Muscle layer of colon (tissue), 2 donors: Measurements from ENCODE around the gene MYD88.
"Not testable (repeated sequence)": the region's sequence is repeated elsewhere in the genome, so short reads cannot be mapped to it uniquely, and the experiment has no call there.

Source experiments
- H3K27ac ChIP-seq: one replicate; pipeline ENCODE4 v1.7.0; 2013; ENCODE audit warnings: low read depth, mild to moderate bottlenecking, low read length, moderate library complexity
- H3K27me3 ChIP-seq, 2 donors: one replicate each; pipeline ENCODE4 v1.7.0; 2013; ENCODE audit warnings: low read length in 2 of 2, mild to moderate bottlenecking in 2 of 2; ENCODE audit not compliant: insufficient read depth in 2 of 2, control insufficient read depth in 1 of 2
- H3K36me3 ChIP-seq: one replicate; pipeline ENCODE4 v1.7.0; 2013; ENCODE audit warnings: mild to moderate bottlenecking, low read length; ENCODE audit not compliant: insufficient read depth
- H3K4me1 ChIP-seq: one replicate; pipeline ENCODE4 v1.7.0; 2013; ENCODE audit warnings: mild to moderate bottlenecking, low read length; ENCODE audit not compliant: insufficient read depth
- H3K4me3 ChIP-seq, 2 donors: one replicate each; pipeline ENCODE4 v1.7.0; 2013; ENCODE audit warnings: low read length in 2 of 2, low read depth in 1 of 2, mild to moderate bottlenecking in 1 of 2, moderate library complexity in 1 of 2
- H3K9ac ChIP-seq: one replicate; pipeline ENCODE4 v1.7.0; 2013; ENCODE audit warnings: low read length
- H3K9me3 ChIP-seq: one replicate; pipeline ENCODE4 v1.7.0; 2013; ENCODE audit warnings: mild to moderate bottlenecking, low read length
- donor health status: abdominal sarcoma.
- donor health status: Adenocarcinoma of cecum.

MYD88 gene

DNA sequence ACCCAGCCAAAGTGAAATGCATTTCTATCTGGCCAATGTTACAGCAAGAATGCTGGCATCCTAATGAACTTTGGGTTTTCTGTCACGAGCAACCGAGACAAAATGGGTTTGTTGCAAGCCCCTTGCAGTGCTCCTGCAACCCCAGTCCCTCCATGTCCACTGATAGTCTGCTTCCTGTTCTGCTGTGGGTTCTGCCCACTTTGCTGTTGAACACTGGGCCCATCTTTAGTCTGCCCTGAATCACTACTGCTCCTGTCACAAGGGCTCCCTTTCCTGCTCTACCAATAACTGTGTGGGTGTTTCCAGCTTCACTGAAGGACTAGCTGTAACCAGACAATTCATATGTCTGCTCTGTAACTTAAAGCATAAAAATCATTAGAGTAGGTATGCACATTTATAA lies 14.1 kb downstream of the MYD88 start:
- Histone ChIP-seq H3K4me1 (no peaks in the 10 kb centered on the region), H3K9me3 (no peaks in the 10 kb centered on the region), H3K4me3 (no peak overlapping the region), H3K27me3 (no peaks in the 10 kb centered on the region), H3K36me3 (no peaks in the 10 kb centered on the region), H3K9ac (no peak overlapping the region), H3K27ac (no peak overlapping the region)

DNA sequence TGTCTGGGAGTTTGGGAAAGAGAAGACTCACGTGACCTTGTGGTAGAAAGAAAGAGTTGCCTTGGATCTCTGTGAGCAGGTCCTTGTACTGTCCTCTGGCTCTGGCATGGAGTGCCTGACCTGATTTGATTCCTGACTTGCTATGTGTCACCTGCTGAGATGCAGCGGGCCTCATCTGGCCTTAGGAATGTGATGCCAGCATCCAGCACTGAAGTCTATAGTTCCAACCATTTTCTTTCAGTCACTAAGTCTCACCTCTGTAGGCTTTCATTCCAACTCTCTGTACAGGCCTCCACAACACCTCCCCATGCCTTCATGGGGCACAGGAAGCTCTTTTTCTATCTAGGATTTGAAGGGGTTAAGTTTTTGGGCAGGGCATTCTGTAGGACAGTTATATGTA lies 14.8 kb downstream of the MYD88 start:
- Histone ChIP-seq H3K4me1 (no peaks in the 10 kb centered on the region), H3K27ac (no peak overlapping the region), H3K9ac (no peak overlapping the region), H3K36me3 (no peaks in the 10 kb centered on the region), H3K4me3 (no peak overlapping the region), H3K27me3 (no peaks in the 10 kb centered on the region), H3K9me3 (no peaks in the 10 kb centered on the region)

GRCh38 chr3:38154033-38154494 lies 15.6 kb downstream of the MYD88 start:
- Histone ChIP-seq H3K9me3 (no peaks in the 10 kb centered on the region), H3K27ac (no peak overlapping the region), H3K27me3 (no peaks in the 10 kb centered on the region), H3K36me3 (no peaks in the 10 kb centered on the region), H3K4me3 (no peak overlapping the region), H3K9ac (no peak overlapping the region), H3K4me1 (no peaks in the 10 kb centered on the region)

DNA sequence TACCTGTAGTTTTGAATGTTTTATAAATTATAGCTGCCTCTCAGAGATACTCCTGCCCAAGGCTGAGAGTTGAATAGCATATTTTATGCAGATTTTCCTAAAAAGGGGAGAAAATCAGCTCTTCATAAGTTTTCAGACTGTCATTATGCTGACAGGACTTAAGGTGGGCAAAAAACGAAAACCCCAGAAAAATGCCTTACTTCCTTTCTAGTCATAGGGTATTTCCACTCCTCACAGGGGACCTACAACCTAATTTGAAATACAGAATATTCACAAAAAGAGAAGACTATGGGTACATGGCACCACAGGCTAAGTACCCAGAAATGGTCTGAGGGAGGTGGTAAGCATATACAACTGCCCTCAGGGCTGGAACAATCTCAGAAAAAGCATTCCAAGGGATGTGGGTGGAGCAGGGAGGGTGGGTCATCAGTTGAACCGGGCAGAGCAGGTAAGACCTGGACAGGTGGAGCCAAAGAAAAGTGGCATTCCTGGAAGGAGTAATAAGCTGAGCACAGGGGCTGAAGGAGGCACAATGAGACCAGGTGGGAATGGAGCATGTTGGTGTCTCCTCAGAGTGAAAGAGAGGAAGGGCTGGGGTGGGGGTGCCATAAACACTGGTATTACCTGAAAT lies 16.3 kb downstream of the MYD88 start:
- no peak overlapping the region for H3K9ac ChIP-seq
- H3K4me3 ChIP-seq, result no peak overlapping the region
- no peaks in the 10 kb centered on the region for H3K27me3 ChIP-seq
- no peaks in the 10 kb centered on the region for H3K9me3 ChIP-seq
- H3K27ac ChIP-seq, result no peak overlapping the region
- no peaks in the 10 kb centered on the region for H3K36me3 ChIP-seq
- H3K4me1 ChIP-seq, result no peaks in the 10 kb centered on the region

DNA sequence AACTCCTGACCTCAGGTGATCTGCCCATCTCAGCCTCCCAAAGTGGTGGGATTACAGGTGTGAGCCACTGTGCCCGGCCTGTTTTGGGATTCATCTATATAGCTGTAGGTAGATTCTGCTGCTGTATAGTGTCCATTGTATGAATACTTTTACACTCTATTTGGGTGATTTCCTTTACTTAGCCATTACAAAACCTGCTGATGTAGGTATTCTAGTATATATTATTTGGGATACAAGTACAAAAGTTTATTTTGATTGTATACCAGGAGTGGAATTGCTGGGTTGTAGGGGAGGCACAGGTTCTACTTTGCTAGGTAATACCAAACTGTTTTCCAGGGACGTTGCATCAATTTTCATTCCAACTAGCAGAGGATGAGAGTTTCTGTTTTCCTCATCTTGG lies 17.4 kb downstream of the MYD88 start:
- no peaks in the 10 kb centered on the region for H3K36me3 ChIP-seq
- no peak overlapping the region for H3K9ac ChIP-seq
- H3K4me3 ChIP-seq, result no peak overlapping the region
- no peaks in the 10 kb centered on the region for H3K27me3 ChIP-seq
- H3K9me3 ChIP-seq, result no peaks in the 10 kb centered on the region
- H3K27ac ChIP-seq, result no peak overlapping the region
- no peaks in the 10 kb centered on the region for H3K4me1 ChIP-seq

GRCh38 chr3:38157117-38157516 lies 18.7 kb downstream of the MYD88 start:
- Histone ChIP-seq H3K27ac (no peak overlapping the region), H3K27me3 (no peaks in the 10 kb centered on the region), H3K9me3 (no peaks in the 10 kb centered on the region), H3K4me3 (no peak overlapping the region), H3K9ac (no peak overlapping the region), H3K36me3 (no peaks in the 10 kb centered on the region), H3K4me1 (no peaks in the 10 kb centered on the region)

DNA sequence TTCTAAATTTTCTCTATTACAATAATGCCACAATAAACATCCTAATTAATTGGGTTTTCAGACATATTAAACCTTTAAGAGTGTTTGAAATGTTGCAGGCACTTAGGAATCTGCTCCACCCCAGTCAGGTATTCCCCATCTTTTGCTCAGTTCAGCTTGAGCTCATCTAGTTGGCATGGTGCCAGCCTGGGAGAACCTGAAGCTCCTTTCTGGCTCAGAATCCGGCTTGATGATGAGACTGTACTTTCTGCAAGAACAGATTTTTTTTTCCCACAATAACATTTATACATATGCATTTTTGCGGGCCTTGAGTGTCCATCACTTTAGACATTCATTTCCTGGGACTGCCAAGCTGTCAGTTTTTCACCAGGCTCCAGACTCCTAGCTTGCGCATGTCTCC lies 19.1 kb downstream of the MYD88 start:
- Histone ChIP-seq H3K36me3 (no peaks in the 10 kb centered on the region), H3K4me1 (no peaks in the 10 kb centered on the region), H3K27ac (no peak overlapping the region)

DNA sequence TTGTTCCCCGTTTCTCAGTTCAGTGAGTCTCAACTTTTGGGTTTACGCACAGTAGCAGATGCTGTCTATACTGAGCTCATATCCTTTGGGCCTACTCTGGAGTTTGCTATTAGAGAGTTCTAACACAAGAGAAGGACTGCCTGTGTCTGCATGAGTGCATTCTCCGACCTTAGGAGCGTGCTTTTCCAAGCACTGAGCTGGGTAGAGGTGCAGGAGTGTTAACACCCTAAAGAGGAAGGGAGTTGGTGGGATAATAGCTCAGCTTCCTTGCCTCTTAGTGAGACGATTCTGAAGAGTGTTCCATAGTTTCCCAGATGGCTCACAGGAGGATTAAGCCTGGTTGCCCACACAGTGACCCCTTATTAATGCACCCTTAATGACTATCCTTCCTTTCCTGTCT lies 20.0 kb downstream of the MYD88 start:
- H3K27ac ChIP-seq, result no peak overlapping the region
- H3K4me1 ChIP-seq, result no peaks in the 10 kb centered on the region
- H3K9me3 ChIP-seq, result no peaks in the 10 kb centered on the region
- no peak overlapping the region for H3K9ac ChIP-seq
- no peaks in the 10 kb centered on the region for H3K27me3 ChIP-seq
- no peak overlapping the region for H3K4me3 ChIP-seq
- H3K36me3 ChIP-seq, result no peaks in the 10 kb centered on the region

More for the DNA sequence above, 19.1 kb downstream of the MYD88 start:
- no peaks in the 10 kb centered on the region for H3K27me3 ChIP-seq
- H3K4me3 ChIP-seq, result no peak overlapping the region
- no peaks in the 10 kb centered on the region for H3K9me3 ChIP-seq
- H3K9ac ChIP-seq, result no peak overlapping the region

DNA sequence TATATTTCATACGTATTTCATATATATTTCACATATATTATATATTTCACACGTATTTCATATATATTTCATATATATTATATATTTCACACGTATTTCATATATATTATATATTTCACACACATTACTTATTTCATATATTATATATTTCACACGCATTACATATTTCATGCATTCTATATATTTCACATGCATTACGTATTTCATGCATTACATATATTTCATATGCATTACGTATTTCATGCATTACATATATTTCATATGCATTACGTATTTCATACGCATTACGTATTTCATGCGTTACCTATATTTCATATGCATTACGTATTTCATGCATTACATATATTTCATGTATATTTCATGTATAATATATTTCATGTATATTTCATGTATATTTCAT lies 22.2 kb downstream of the MYD88 start:
- H3K27me3 ChIP-seq, H3K36me3 ChIP-seq, H3K4me3 ChIP-seq, H3K4me1 ChIP-seq, H3K9ac ChIP-seq, H3K9me3 ChIP-seq, H3K27ac ChIP-seq: not testable (repeated sequence)

- Histone ChIP-seq H3K4me3 (no peak overlapping the region), H3K9ac (no peak overlapping the region), H3K27ac (no peak overlapping the region), H3K36me3 (no peaks in the 10 kb centered on the region), H3K27me3 (no peaks in the 10 kb centered on the region), H3K9me3 (no peaks in the 10 kb centered on the region), H3K4me1 (peaks cover 10% of the 10 kb centered on the region)
Measured at GRCh38 chr3:38163117-38163840, 24.8 kb downstream of the MYD88 start.

DNA sequence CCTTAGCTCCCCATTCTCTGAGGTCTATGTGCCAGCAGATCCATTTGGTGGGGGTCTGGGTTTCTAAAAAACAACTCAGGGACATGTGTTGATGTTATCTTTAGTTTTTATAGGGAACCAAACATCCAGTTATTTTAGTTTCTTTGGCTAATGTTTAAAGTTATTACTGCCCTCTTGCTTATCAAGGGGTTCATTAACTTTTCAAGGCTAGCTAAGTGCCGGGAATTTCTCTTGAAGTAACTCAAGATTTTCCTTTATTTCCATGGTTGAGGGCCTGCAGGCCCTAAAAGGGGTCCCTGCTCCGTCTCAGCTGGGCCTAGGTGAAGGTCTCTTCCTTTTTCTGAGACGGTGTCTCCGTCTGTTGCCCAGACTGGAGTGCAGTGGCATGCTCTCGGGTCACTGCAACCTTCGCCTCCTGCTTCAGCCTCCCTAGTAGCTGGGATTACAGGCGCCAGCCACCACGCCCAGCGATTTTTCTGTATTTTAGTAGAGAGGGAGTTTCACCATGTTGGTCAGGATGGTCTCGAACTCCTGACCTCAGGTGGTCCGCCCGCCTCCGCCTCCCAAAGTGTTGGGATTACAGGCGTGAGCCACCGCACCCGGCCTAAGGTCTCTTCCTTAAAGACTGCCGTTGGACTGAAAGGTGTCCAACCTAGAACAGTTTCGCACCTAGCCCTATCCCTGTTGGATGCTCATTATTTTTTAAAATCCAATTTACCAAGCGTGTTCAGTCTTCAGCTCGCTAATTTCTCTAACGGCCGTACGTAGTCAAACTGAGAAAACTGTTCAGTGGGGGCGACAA lies 25.6 kb downstream of the MYD88 start:
- peak overlapping the region; percentile 87 for H3K9ac ChIP-seq
- no peaks in the 10 kb centered on the region for H3K36me3 ChIP-seq
- H3K9me3 ChIP-seq, result no peaks in the 10 kb centered on the region
- peak overlapping the region; percentile 73 to 95 for H3K4me3 ChIP-seq
- peak overlapping the region; percentile 96 for H3K27ac ChIP-seq
- peaks cover 10% of the 10 kb centered on the region for H3K4me1 ChIP-seq
- H3K27me3 ChIP-seq, result no peaks in the 10 kb centered on the region
